ENCODE results near the gene ADGRE1.

The ADGRE1 gene

DNA sequence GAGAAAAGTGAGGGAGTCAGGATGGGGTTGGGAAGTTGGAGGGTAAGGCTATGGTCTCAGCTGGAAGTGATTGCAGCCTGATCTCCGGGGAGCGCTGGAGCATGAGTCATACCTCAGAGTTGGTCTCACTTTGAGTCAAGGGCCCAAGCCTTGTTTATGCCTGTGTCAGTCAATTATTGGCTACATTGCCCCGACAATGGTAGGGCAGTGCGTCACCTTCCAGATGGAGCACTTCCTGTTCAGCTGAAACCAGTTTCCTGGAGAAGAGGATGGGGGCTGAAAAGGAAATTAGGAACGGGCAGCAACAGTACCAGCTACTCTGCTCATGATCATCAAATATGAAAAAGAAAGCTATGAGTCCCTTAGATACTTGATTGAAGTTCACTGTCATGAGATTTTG lies 60.4 kb downstream of the ADGRE1 start:
- peak; percentile 83 for DNase-seq (ENCODE audit: insufficient read length, low spot score)
- FAIRE-seq, result peak; percentile 91

DNA sequence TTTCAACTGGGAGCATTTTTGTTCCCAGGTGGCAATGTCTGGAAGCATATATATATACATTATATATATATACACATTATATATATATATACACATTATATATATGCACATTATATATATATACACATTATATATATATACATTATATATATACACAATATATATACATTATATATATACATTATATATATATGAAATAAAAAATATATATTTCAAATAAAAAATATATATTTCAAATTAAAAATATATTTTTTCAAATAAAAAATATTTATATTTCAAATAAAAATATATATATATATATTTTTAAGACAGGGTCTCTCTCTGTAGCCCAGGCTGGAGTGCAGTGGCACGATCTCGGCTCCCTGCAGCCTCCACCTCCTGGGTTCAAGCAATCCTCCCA lies 61.5 kb downstream of the ADGRE1 start:
- FAIRE-seq (no peak), DNase-seq (ENCODE audit: insufficient read length, low spot score) (no peak)

DNA sequence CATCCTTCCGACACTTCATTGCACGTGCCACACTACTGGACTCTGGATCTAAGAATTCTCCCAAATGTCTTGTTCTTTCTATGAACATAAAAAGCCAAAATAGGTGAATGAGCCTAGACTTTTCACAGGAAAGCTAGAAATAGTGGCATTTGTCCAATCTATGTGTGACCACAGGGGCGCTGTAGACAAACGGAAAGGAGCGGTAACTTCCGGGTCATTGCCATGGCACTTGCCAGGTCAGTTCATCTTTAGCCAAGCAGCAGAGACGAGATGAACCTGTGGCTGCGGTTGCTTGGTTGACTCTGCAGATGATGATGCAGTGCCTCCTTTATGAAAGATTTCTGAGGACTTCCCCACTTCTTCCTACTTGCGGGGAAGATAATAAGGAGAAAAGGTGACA lies 65.6 kb downstream of the ADGRE1 start:
- DNase-seq (ENCODE audit: insufficient read length, low spot score) (no peak), FAIRE-seq (no peak)

DNA sequence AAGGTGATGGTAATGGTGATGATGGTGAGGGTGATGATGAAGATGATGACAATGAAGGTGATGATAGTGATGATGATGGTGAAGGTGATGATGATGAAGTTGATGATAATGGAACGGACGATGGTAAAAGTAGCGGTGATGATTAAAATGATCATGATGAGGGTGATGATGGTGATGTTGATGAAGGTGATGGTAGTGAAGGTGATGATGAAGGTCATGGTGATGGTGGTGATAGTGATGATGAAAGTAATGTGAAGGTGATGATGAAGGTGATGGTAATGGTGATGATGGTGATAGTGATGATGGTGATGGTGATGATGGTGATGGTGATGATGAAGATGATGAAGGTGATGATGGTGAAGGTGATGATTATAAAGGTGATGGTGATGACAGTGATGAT lies 67.7 kb downstream of the ADGRE1 start:
- FAIRE-seq (peak; percentile 92), DNase-seq (ENCODE audit: insufficient read length, low spot score) (no peak)

DNA sequence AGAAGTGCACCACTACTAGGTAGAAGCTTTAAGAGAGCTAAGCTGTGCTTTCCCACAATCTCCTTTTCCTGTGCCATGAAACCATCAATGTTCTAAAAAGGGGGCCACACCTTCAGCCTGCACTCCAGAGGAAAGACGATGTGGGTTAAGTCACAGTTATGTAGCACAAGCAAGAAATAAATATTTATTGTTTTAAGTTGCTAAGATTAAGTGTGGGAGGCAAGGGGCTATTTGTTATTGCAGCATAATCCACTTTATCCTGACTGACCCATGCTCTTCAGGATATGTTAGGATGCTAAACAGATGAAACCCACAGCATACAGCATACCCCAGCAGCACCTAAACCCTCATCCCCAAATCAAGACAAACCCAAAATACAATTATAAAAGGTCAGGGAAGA lies 69.2 kb downstream of the ADGRE1 start:
- DNase-seq (ENCODE audit: insufficient read length, low spot score), result no peak
- FAIRE-seq, result no peak

DNA sequence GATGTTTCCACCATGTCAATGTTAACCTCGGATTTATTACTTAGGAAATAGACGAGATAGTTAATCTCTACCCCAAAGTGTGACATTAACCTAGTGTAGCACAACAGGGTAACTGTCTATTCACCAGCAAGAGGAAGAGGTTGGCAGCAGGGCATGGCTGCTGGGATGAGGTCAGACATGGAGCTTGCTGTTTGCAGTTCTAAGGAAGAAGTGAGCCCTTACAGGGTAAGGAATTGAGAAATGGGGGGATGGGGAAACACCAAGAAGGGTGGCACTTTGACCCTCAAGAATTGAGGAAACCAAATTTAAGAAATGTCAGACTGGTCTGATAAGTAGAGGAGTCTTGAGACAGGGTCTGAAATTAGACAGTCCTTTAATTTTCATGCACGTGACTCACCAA lies 71.4 kb downstream of the ADGRE1 start:
- DNase-seq (ENCODE audit: insufficient read length, low spot score) (no peak), FAIRE-seq (no peak)

DNA sequence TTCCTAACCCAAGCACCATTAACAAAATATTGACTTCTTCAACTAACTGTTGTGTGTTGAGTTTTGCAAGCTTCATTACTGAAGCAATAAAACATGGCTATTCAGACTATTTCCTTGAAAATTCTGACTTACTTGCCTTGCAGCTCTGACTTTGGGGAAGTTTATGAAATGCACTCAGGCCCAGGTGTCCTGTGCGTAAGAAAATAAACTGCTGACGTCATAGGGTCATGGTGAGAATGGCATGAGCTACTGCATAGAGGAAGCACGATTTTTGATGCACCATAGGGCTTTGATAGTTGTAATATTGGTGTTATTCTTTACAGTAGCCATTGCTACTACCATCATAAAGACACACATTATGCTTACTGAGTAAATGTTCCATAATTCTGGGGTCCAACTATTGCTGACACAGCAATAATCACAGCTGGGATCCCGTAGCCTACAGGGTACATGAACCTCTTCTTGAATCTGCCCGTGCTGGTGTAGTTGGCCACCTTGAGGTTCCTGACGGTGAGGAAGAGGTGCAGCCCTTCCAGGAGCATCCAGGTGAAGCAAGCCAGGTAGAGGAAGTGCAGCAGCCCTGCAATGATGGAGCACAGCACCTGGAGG lies 76.0 kb downstream of the ADGRE1 start:
- FAIRE-seq (peak; percentile 31), DNase-seq (ENCODE audit: insufficient read length, low spot score) (no peak)

DNA sequence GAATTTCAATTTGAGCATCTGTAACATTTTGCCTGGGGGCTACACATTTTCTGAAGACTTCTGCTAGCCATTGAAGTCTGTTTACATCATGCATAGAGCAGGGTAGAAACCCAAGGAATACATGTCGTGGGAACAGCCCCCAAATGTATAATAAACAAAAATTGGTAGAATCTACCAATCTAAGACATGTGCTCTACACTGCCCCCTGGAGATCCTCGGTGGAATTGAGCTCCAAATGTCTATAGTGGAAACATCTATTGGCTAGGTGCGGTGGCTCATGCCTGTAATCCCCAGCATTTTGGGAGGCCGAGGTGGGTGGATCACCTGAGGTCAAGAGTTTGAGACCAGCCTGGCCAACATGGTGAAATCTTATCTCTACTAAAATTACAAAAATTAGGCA lies 76.6 kb downstream of the ADGRE1 start:
- FAIRE-seq (peak; percentile 54), DNase-seq (ENCODE audit: insufficient read length, low spot score) (no peak)

DNA sequence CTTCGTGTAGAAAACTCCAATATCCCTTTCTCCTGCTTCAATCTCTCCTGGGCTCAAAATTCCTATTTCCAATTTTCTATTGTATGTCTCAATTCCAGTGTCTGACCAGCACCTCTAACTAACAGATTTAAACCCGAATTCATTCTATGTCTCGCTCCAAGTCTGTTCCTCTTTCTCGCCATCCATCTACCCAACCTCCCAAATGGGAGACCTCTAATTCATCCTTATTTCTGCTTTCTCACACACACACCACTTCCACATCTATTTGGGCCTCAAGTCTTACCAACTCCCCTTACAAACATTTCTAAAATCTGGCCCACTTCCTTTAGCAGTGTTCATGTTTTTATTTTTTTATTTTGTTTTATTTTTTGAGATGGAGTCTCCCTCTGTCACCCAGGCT lies 80.6 kb downstream of the ADGRE1 start:
- no peak for FAIRE-seq
- DNase-seq (ENCODE audit: insufficient read length, low spot score), result no peak

DNA sequence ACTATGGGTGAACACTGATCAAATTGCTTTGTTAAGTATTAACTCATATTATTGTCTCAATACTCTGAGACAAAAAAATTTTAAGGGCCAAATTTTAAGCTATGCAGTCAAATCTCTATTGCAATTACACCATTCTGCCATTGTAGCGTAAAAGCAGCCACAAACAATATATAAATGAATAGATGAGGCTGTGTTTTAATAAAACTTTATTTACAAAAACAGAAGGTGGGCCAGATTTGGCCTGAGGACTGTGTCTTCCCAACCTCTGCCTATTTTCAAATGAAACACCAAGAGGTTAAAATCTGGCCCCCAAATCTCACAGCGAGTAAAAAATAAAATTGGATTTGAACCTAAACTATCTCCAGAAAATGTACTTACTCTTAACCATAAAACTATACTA lies 82.1 kb downstream of the ADGRE1 start:
- DNase-seq (ENCODE audit: insufficient read length, low spot score) (no peak), FAIRE-seq (no peak)

DNA sequence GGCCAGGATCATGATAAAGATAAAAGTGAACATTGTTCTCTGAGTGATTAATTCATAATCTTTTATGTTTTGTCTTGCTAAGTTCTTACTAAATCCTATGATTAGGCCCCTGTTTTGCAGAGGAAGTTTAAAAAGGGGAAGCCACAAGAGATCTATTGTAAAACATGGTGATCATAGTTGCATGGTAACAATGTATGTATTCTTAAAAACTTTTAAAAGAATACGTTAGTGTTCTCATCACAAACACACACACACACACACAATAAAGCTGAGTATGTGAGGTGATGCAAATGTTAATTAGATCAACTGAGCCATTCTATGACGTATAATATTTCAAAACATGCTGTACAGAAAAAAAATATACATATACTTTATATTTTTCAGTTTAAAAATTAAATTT lies 82.6 kb downstream of the ADGRE1 start:
- DNase-seq (ENCODE audit: insufficient read length, low spot score) (no peak), FAIRE-seq (no peak)

DNA sequence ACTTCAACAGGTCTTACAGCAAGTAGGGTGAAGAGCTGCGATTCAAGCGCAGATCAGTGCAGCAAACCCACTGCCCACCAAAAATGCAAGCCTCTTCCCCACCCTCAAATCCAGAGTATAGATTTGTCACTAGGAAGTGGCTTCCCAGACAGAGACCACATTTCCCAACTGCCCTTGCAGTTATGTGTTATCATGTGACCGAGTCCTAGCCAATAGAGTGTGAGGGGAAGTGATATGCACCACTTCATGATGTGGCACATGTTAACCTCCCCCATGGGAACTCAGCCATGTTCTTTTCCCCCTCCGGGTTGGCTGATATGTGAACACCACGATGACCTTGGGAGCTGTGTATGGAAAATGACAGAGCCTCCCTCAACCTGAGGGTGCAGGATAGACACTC lies 83.1 kb downstream of the ADGRE1 start:
- DNase-seq (ENCODE audit: insufficient read length, low spot score), result no peak
- FAIRE-seq, result no peak

DNA sequence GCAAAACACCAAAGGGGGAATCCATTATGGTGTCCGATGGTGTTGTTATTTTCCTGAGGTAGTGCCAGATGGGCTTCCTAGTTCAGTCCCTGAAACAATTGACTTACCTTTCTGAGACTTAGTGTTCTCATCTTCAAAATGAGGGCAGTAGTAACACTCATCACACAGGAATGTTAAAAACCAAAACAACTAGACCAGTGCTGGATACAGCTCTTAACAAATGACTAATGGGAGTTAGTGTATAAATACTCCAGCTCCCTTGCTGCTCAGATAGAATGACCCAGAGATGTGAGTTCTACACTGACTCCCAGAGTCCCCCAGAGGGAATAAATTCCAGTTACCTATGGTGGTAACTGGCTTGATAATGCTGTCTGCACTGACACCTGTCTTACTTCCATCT lies 84.0 kb downstream of the ADGRE1 start:
- FAIRE-seq (peak; percentile 72), DNase-seq (ENCODE audit: insufficient read length, low spot score) (peak; percentile 21)

DNA sequence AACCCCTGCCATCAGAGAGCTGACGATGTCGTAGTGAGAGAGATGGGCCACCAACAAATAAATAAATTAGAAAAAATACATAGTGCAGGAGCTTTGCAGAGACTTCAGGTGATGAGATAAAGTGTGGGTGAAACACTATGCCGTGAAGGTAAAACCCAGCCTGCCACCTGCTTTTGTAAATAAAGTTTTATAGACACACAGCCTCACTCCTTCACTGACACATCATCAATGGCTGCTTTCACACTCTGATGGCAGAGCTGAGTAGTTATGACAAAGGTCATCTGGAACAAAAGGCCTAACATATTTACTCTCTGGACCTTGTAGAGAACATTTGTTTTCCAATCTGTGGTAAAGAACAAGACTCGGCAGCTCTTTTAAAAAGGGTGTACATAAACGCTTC lies 88.8 kb downstream of the ADGRE1 start:
- DNase-seq (ENCODE audit: insufficient read length, low spot score) (no peak), FAIRE-seq (no peak)

DNA sequence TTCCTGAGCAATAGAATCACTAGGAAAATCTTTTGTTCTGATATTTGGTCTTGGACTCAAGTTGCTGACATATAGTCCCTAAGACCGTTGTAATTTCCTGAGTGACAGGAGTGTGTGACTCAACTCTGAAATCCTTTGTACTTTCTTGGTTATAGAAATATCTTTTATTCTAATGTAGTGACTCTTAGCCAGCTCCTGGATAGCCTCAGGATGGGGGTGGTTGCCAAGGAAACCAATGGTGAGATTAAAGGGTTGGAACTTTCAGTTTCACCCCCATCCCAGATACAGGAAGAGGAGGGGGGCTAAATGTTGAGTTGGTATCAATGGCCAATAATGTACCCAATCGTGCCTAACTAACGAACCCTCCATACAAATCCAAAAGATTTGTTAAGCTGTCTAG lies 92.0 kb downstream of the ADGRE1 start:
- DNase-seq (ENCODE audit: insufficient read length, low spot score), result no peak

DNA sequence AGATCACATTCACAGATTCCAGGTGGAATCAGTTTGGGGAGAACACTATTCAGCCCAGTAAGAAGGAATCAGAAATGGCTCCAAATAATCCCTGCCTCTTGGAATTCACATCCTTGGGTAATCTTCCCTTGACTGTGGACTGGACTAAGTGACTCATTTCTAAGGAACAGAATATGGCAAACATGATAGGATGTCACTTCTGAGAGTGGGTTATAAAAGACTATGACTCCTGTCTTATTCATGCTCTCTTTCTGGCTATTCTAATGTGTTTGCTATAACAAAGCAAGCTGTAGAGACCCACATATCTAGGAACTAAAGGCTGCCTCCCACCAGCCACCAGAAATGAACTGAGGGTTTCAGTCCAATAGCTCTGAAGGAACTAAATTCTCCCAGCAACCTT lies 96.1 kb downstream of the ADGRE1 start:
- DNase-seq (ENCODE audit: insufficient read length, low spot score) (no peak), FAIRE-seq (no peak)

More for the DNA sequence above, 92.0 kb downstream of the ADGRE1 start:
- FAIRE-seq, result no peak

DNA sequence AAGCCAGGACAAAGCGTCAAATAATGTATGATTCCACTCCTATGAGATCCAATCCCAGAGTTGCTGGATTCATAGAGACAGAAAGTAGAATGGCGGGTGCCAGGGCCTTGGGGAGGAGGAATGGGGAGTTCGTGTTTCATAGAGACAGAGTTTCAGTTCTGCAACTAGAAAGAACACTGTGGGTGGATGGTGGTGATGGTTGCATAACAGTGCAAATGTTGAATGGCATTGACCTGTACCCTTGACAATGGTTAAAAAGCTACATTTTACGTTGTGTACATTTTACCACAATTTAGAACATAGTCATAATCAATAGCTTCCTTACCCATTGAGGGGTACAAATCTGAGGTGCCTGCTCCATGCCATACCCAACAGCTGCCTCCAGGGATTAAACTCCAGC lies 100.5 kb downstream of the ADGRE1 start:
- no peak for DNase-seq (ENCODE audit: insufficient read length, low spot score)
- no peak for FAIRE-seq

DNA sequence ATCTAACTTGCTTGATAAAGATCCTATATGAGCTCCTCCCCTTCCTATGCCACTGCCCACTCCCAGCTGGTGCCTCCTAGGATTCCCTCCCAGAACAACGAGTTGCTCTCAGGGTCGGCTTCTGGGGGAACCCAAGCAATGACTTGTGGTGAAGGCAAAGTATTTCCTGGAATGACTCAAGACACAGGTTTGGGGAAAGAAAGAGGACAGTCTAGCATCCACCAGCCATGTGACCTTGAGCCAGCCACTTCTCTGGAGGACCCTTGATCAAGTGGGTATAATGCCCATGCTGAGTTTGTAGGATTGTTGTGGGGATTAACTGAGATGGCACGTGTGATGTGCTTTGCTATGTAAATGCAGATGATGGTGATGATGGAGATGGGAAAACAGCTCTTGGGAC lies 100.9 kb downstream of the ADGRE1 start:
- DNase-seq (ENCODE audit: insufficient read length, low spot score) (no peak), FAIRE-seq (no peak)
